ENCODE results near the gene EYS.

GRCh38 chr6:63730311-63730710 lies 1976.7 kb downstream of the EYS start:
- no peak for TF ChIP-seq POLR2A (IDR thresholded peaks at IDR 0.05)
- TF ChIP-seq CTCF (IDR thresholded peaks at IDR 0.05), result no peak
- no peak for TF ChIP-seq POLR2AphosphoS5 (IDR thresholded peaks at IDR 0.05)

Data from breast epithelium (tissue), 3 donors.